GM23338 (cell line): ENCODE measurements around the gene NUDT16L1. TPM values are rescaled to one million over a fixed set of nuclear protein-coding genes. Genes with fewer than 3 reads are reported as not detected.

ENCODE experiments used
- ATAC-seq: fragments of 200-7000 bp; cut with Tn5 transposase; 3 replicates; pipeline ENCODE4 v1.9.1; 2020
- DNase-seq: peaks from one replicate; pipeline ENCODE4 v3.0.0-alpha.2; 2015; ENCODE audit warnings: low spot score
- H2AFZ ChIP-seq: fragments of 200-600 bp; sonication (generic); 2 replicates; pipeline ENCODE4 v1.8.0; 2016; ENCODE audit warnings: antibody characterized with exemption, mild to moderate bottlenecking, moderate library complexity
- H3F3A ChIP-seq: fragments of 200-600 bp; sonication (generic); replicated peaks from 2 replicates; pipeline ENCODE4 v1.8.0; 2017; ENCODE audit warnings: antibody characterized with exemption, mixed run types, low read depth
- H3K27ac ChIP-seq: fragments of 200-600 bp; sonication (generic); 2 replicates; pipeline ENCODE4 v1.6.1; 2016; ENCODE audit warnings: low read depth
- H3K27me3 ChIP-seq: fragments of 200-600 bp; sonication (generic); 2 replicates; pipeline ENCODE4 v1.8.0; 2016; ENCODE audit warnings: mild to moderate bottlenecking, mixed run types, moderate library complexity; ENCODE audit not compliant: insufficient read depth
- H3K36me3 ChIP-seq: fragments of 200-600 bp; sonication (generic); 2 replicates; pipeline ENCODE4 v1.8.0; 2016; ENCODE audit warnings: mild to moderate bottlenecking; ENCODE audit not compliant: insufficient read depth
- H3K4me1 ChIP-seq: fragments of 200-600 bp; sonication (generic); 2 replicates; pipeline ENCODE4 v1.8.0; 2016; ENCODE audit warnings: mild to moderate bottlenecking, moderate library complexity; ENCODE audit not compliant: insufficient read depth
- H3K4me2 ChIP-seq: fragments of 200-600 bp; sonication (generic); 2 replicates; pipeline ENCODE4 v1.7.1; 2017; ENCODE audit warnings: mixed run types
- H3K4me3 ChIP-seq: fragments of 200-600 bp; sonication (generic); 2 replicates; pipeline ENCODE4 v1.6.1; 2016; ENCODE audit warnings: mixed run types
- H3K79me2 ChIP-seq: fragments of 200-600 bp; sonication (generic); replicated peaks from 2 replicates; pipeline ENCODE4 v1.8.0; 2017; ENCODE audit warnings: mild to moderate bottlenecking; ENCODE audit not compliant: insufficient read depth
- H3K9me2 ChIP-seq: fragments of 200-600 bp; sonication (generic); 2 replicates; pipeline ENCODE4 v1.8.0; 2017; ENCODE audit not compliant: insufficient read depth
- H4K20me1 ChIP-seq: fragments of 200-600 bp; sonication (generic); replicated peaks from 2 replicates; pipeline ENCODE4 v1.8.0; 2017; ENCODE audit warnings: mild to moderate bottlenecking; ENCODE audit not compliant: insufficient read depth
- H3K27ac Mint-ChIP-seq: 2 replicates; pipeline ENCODE4 v1.8.0; 2020; ENCODE audit warnings: inconsistent platforms, mild to moderate bottlenecking, moderate library complexity, mixed read lengths
- H3K27me3 Mint-ChIP-seq: 3 replicates; pipeline ENCODE4 v1.8.0; 2022; ENCODE audit warnings: low read depth, mild to moderate bottlenecking, moderate library complexity, mixed read lengths, inconsistent platforms; ENCODE audit not compliant: insufficient read depth, poor library complexity
- H3K36me3 Mint-ChIP-seq: 3 replicates; pipeline ENCODE4 v1.8.0; 2021; ENCODE audit warnings: low read depth, mild to moderate bottlenecking, inconsistent platforms, moderate library complexity, mixed read lengths
- H3K4me1 Mint-ChIP-seq: 3 replicates; pipeline ENCODE4 v1.8.0; 2020; ENCODE audit warnings: mild to moderate bottlenecking, inconsistent platforms, mixed read lengths
- H3K4me3 Mint-ChIP-seq: 3 replicates; pipeline ENCODE4 v1.8.0; 2021; ENCODE audit warnings: moderate library complexity, mild to moderate bottlenecking, inconsistent platforms, mixed read lengths
- H3K9me3 Mint-ChIP-seq: 3 replicates; pipeline ENCODE4 v1.8.0; 2020; ENCODE audit warnings: moderate library complexity, mild to moderate bottlenecking, inconsistent platforms, mixed read lengths
- CTCF ChIP-seq, 2 experiments: fragments of 200-600 bp in 1 of 2; sonication (generic) in 1 of 2; conservative IDR thresholded peaks; 2 replicates each; pipeline versions ENCODE4 v1.5.1 to v1.6.1; 2016 to 2017; ENCODE audit warnings: antibody characterized with exemption in 2 of 2, low read depth in 2 of 2, mild to moderate bottlenecking in 2 of 2, moderate library complexity in 1 of 2
- ETS1 ChIP-seq: IDR thresholded peaks from 2 replicates; pipeline ENCODE4 v1.6.1; 2016; ENCODE audit warnings: antibody characterized with exemption
- EZH2phosphoT487 ChIP-seq: fragments of 200-600 bp; sonication (generic); IDR thresholded peaks from one replicate; pipeline ENCODE4 v1.8.1; 2018; ENCODE audit warnings: antibody characterized with exemption; ENCODE audit not compliant: unreplicated experiment
- REST ChIP-seq: IDR thresholded peaks from one replicate; pipeline ENCODE4 v1.6.1; 2018; ENCODE audit warnings: antibody characterized with exemption; ENCODE audit not compliant: unreplicated experiment
- STAT1 ChIP-seq: IDR thresholded peaks from one replicate; pipeline ENCODE4 v1.6.1; 2016; ENCODE audit warnings: antibody characterized with exemption; ENCODE audit not compliant: unreplicated experiment
- ZNF331 ChIP-seq: fragments of 250-450 bp; sonication (Bioruptor Pico); IDR thresholded peaks from 2 replicates; pipeline ENCODE4 v1.5.0; 2020; ENCODE audit warnings: low read depth, mild to moderate bottlenecking, moderate library complexity
- ZNF462 ChIP-seq: fragments of 250-450 bp; sonication (Bioruptor Pico); IDR thresholded peaks from 2 replicates; pipeline ENCODE4 v1.5.0; 2020; ENCODE audit warnings: mild to moderate bottlenecking, moderate library complexity
- polyA plus RNA-seq: library from polyadenylated mRNA; unstranded; fragments of >200 nt; fragmentation: Nextera tagmentation; extraction: Ambion mirVana; gene quantifications from 2 replicates; pipeline ENCODE4 v1.2.1, GENCODE V29; 2016
- total RNA-seq: library from RNA; depleted of rRNA; stranded (reverse); fragments of >200 nt; shearing (Covaris generic); gene quantifications from 2 replicates; pipeline ENCODE4 v1.2.3, GENCODE V29; 2014

Gene NUDT16L1
- total and polyA plus RNA-seq, 2 experiments from 2014 or later: 37.1 to 80.4 TPM

- no peak for TF ChIP-seq ZNF462 (CRISPR knock-in tag)
These were observed 8.1 kb upstream of the NUDT16L1 start (continued) for GRCh38 chr16:4685292-4685691.

- DNase-seq: no peak
- no peaks in the 10 kb centered on the region for H3K27me3 ChIP-seq
- H3K9me2 ChIP-seq: no peaks in the 10 kb centered on the region
- H3K27ac ChIP-seq: no peak overlapping the region
- H3K36me3 ChIP-seq: no peaks in the 10 kb centered on the region
- no peaks in the 10 kb centered on the region for H4K20me1 ChIP-seq
- no peak overlapping the region for H3K4me3 ChIP-seq
- no peak for TF ChIP-seq ETS1
- TF ChIP-seq STAT1: no peak
- no peak for TF ChIP-seq REST
- no peak for TF ChIP-seq EZH2phosphoT487
- TF ChIP-seq CTCF (conservative IDR thresholded peaks at IDR 0.05; ENCODE audit: low read depth in 2 of 2): no peak
- no peak for TF ChIP-seq ZNF331
- H3F3A ChIP-seq: no peaks in the 10 kb centered on the region
- Mint-ChIP-seq H3K36me3 (peaks cover 13% of the 10 kb centered on the region; the same call in 2 of the 3 replicates), H3K9me3 (no peaks in the 10 kb centered on the region; the same call in 2 of the 3 replicates), H3K4me3 (no peak overlapping the region), H3K4me1 (no peaks in the 10 kb centered on the region), H3K27me3 (peaks cover 9% of the 10 kb centered on the region), H3K27ac (no peak overlapping the region)
- H3K79me2 ChIP-seq: no peaks in the 10 kb centered on the region
- ATAC-seq: no peak
- H2AFZ ChIP-seq: no peak overlapping the region
- no peak overlapping the region for H3K4me2 ChIP-seq
- H3K4me1 ChIP-seq: no peaks in the 10 kb centered on the region
These were observed 7.4 kb upstream of the NUDT16L1 start for GRCh38 chr16:4685776-4686496.
